H1 (cell line): ENCODE data around the gene COL8A1. TPM values are rescaled to one million over a fixed set of nuclear protein-coding genes. Genes with fewer than 3 reads are reported as not detected.

ENCODE experiments used
- CTCF ChIA-PET: fragments of 300-600 bp; sonication (Branson Sonifier 250); formaldehyde crosslinking; loops from one replicate; lab custom pipeline; 2021; ENCODE audit not compliant: partially characterized antibody; lab: Charles Lee
- POLR2A ChIA-PET: fragments of 300-600 bp; sonication (Branson Sonifier 250); formaldehyde crosslinking; loops from one replicate; lab custom pipeline; 2021; ENCODE audit warnings: inconsistent platforms; ENCODE audit not compliant: partially characterized antibody; lab: Charles Lee
- DNase-seq, 2 experiments: peaks; one replicate each; pipeline versions ENCODE4 v3.0.0 to v3.0.0-alpha.2; 2010 to 2022; ENCODE audit warnings: low spot score in 2 of 2, low read depth in 1 of 2, mixed read lengths in 1 of 2
- FAIRE-seq: peaks from 2 replicates; lab custom pipeline; 2011; peaks lifted over from hg19 to GRCh38; lab: Jason Lieb, UNC
- H2AFZ ChIP-seq: 2 replicates; pipeline ENCODE4 v1.8.1; 2012; ENCODE audit warnings: low read length, inconsistent platforms
- H2AK5ac ChIP-seq: 2 replicates; pipeline ENCODE4 v1.6.1; 2013; ENCODE audit warnings: low read depth, low read length
- H2BK120ac ChIP-seq: replicated peaks from 2 replicates; pipeline ENCODE3; 2013; ENCODE audit warnings: low read depth, low read length, inconsistent platforms
- H2BK12ac ChIP-seq: 2 replicates; pipeline ENCODE4 v1.6.1; 2013; ENCODE audit warnings: low read depth, low read length
- H2BK15ac ChIP-seq: 2 replicates; pipeline ENCODE4 v1.6.1; 2013; ENCODE audit warnings: low read length
- H2BK20ac ChIP-seq: 2 replicates; pipeline ENCODE4 v1.6.1; 2013; ENCODE audit warnings: low read length
- H2BK5ac ChIP-seq: 2 replicates; pipeline ENCODE4 v1.6.1; 2013; ENCODE audit warnings: low read depth, low read length
- H3K14ac ChIP-seq: 2 replicates; pipeline ENCODE4 v1.6.1; 2013; ENCODE audit warnings: inconsistent platforms; ENCODE audit not compliant: insufficient read length
- H3K18ac ChIP-seq: 2 replicates; pipeline ENCODE4 v1.6.1; 2013; ENCODE audit warnings: low read length; ENCODE audit errors: extremely low read depth
- H3K23ac ChIP-seq: 2 replicates; pipeline ENCODE4 v1.6.1; 2013; ENCODE audit warnings: inconsistent platforms; ENCODE audit not compliant: insufficient read length
- H3K23me2 ChIP-seq: 2 replicates; pipeline ENCODE4 v1.6.1; 2013; ENCODE audit warnings: low read depth, low read length
- H3K27ac ChIP-seq: 2 replicates; pipeline ENCODE4 v1.6.1; 2011; ENCODE audit warnings: low read depth, low read length, inconsistent platforms
- H3K27me3 ChIP-seq, 4 experiments: replicated peaks in 1 of 4; 1 replicate in 1 of 4; 2 replicates in 3 of 4; pipeline versions ENCODE4 v1.6.1 to v1.8.1; 2011 to 2013; ENCODE audit warnings: low read length in 3 of 4, mild to moderate bottlenecking in 3 of 4, inconsistent platforms in 2 of 4, mixed read lengths in 2 of 4, moderate library complexity in 1 of 4; ENCODE audit not compliant: control insufficient read depth in 3 of 4, insufficient read depth in 3 of 4; ENCODE audit errors: extremely low read depth in 1 of 4
- H3K36me3 ChIP-seq, 4 experiments: 2 replicates each; pipeline versions ENCODE4 v1.6.1 to v1.8.1; 2011 to 2013; ENCODE audit warnings: mild to moderate bottlenecking in 4 of 4, low read length in 3 of 4, moderate library complexity in 2 of 4, control low read depth in 1 of 4, inconsistent platforms in 1 of 4; ENCODE audit not compliant: insufficient read depth in 4 of 4, control insufficient read depth in 2 of 4
- H3K4ac ChIP-seq: replicated peaks from 2 replicates; pipeline ENCODE3; 2013; ENCODE audit warnings: low read length, low read depth, mixed read lengths, inconsistent platforms; ENCODE audit not compliant: insufficient read length
- H3K4me1 ChIP-seq, 4 experiments: replicated peaks in 1 of 4; 1 replicate in 1 of 4; 2 replicates in 3 of 4; pipeline versions ENCODE4 v1.6.1 to v1.8.1; 2011 to 2013; ENCODE audit warnings: low read length in 3 of 4, inconsistent platforms in 2 of 4, mixed read lengths in 1 of 4; ENCODE audit not compliant: insufficient read depth in 4 of 4, control insufficient read depth in 3 of 4
- H3K4me2 ChIP-seq, 2 experiments: 2 replicates each; pipeline versions ENCODE4 v1.6.1 to v1.8.1; 2011 to 2013; ENCODE audit warnings: low read depth in 2 of 2, low read length in 2 of 2, control low read depth in 1 of 2, inconsistent platforms in 1 of 2, mild to moderate bottlenecking in 1 of 2; ENCODE audit not compliant: insufficient read depth in 1 of 2
- H3K4me3 ChIP-seq, 4 experiments: fragments of 200-600, 300-600 bp in 1 of 4; sonication (generic), shearing (Covaris generic), sonication (Bioruptor Twin) in 1 of 4; 2 replicates each; pipeline versions ENCODE4 v1.5.1 to v1.8.1; 2011 to 2016; ENCODE audit warnings: low read length in 4 of 4, low read depth in 3 of 4, control low read depth in 2 of 4, inconsistent platforms in 2 of 4, mild to moderate bottlenecking in 2 of 4, mixed read lengths in 1 of 4, moderate library complexity in 1 of 4; ENCODE audit not compliant: insufficient read depth in 2 of 4; ENCODE audit errors: extremely low read depth in 1 of 4
- H3K56ac ChIP-seq: replicated peaks from 2 replicates; pipeline ENCODE3; 2013; ENCODE audit warnings: low read depth, mild to moderate bottlenecking, mixed read lengths, low read length, inconsistent platforms; ENCODE audit not compliant: insufficient read length
- H3K79me1 ChIP-seq: 2 replicates; pipeline ENCODE4 v1.6.1; 2013; ENCODE audit warnings: low read depth, low read length, control low read depth
- H3K79me2 ChIP-seq, 2 experiments: 2 replicates each; pipeline versions ENCODE4 v1.6.1 to v1.8.1; 2012 to 2013; ENCODE audit warnings: low read length in 2 of 2, mild to moderate bottlenecking in 2 of 2, inconsistent platforms in 1 of 2; ENCODE audit not compliant: insufficient read depth in 2 of 2, control insufficient read depth in 1 of 2
- H3K9ac ChIP-seq, 4 experiments: replicated peaks in 1 of 4; 1 replicate in 1 of 4; 2 replicates in 3 of 4; pipeline versions ENCODE4 v1.6.1 to v1.8.1; 2011 to 2013; ENCODE audit warnings: low read depth in 3 of 4, low read length in 3 of 4, control low read depth in 2 of 4, mild to moderate bottlenecking in 2 of 4, moderate library complexity in 2 of 4, inconsistent platforms in 1 of 4; ENCODE audit errors: extremely low read depth in 1 of 4
- H3K9me3 ChIP-seq, 2 experiments: 2 replicates each; pipeline versions ENCODE4 v1.6.1 to v1.8.1; 2012 to 2013; ENCODE audit warnings: mild to moderate bottlenecking in 2 of 2, moderate library complexity in 2 of 2, control low read depth in 1 of 2, inconsistent platforms in 1 of 2, low read depth in 1 of 2, low read length in 1 of 2, mixed read lengths in 1 of 2; ENCODE audit not compliant: insufficient read depth in 2 of 2
- H4K20me1 ChIP-seq, 2 experiments: replicated peaks in 1 of 2; 2 replicates each; pipeline versions ENCODE3 to v1.8.1; 2011 to 2013; ENCODE audit warnings: inconsistent platforms in 2 of 2, low read length in 2 of 2, mild to moderate bottlenecking in 1 of 2; ENCODE audit not compliant: insufficient read depth in 2 of 2, control insufficient read depth in 1 of 2
- H4K5ac ChIP-seq: 2 replicates; pipeline ENCODE4 v1.6.1; 2013; ENCODE audit warnings: low read length, low read depth, mixed read lengths, inconsistent platforms; ENCODE audit not compliant: insufficient read length
- H4K8ac ChIP-seq: 2 replicates; pipeline ENCODE4 v1.8.0; 2013; ENCODE audit warnings: mild to moderate bottlenecking, moderate library complexity, low read length, inconsistent platforms; ENCODE audit not compliant: insufficient read depth; ENCODE audit errors: extremely low read depth
- H4K91ac ChIP-seq: replicated peaks from 2 replicates; pipeline ENCODE3; 2013; ENCODE audit warnings: low read length, mixed read lengths, inconsistent platforms; ENCODE audit not compliant: insufficient read length
- CEBPB ChIP-seq: IDR thresholded peaks from 2 replicates; pipeline ENCODE4 v1.6.1; 2012; ENCODE audit warnings: low read depth, low read length
- KDM5A ChIP-seq: fragments of 200-600 bp; IDR thresholded peaks from 2 replicates; pipeline ENCODE4 v1.7.1; 2012; ENCODE audit warnings: mild to moderate bottlenecking, low read length, inconsistent platforms, mixed read lengths
- PHF8 ChIP-seq: fragments of 200-600 bp; sonication (generic); conservative IDR thresholded peaks from 2 replicates; pipeline ENCODE4 v1.7.1; 2012; ENCODE audit warnings: low read depth, mild to moderate bottlenecking, inconsistent platforms, low read length, moderate library complexity
- RBBP5 ChIP-seq: IDR thresholded peaks from 2 replicates; pipeline ENCODE4 v1.7.1; 2012; ENCODE audit warnings: low read depth, mild to moderate bottlenecking, inconsistent platforms, low read length, moderate library complexity, borderline replicate concordance
- RNF2 ChIP-seq: fragments of 200-900, 300-1000 bp; sonication (generic); IDR thresholded peaks from 2 replicates; pipeline ENCODE4 v1.7.1; 2016; ENCODE audit warnings: borderline replicate concordance, low read depth, mild to moderate bottlenecking, antibody characterized with exemption, low read length; ENCODE audit not compliant: poor library complexity, severe bottlenecking; ENCODE audit errors: missing control alignments
- TEAD4 ChIP-seq: IDR thresholded peaks from 2 replicates; pipeline ENCODE4 v1.6.1; 2012; ENCODE audit warnings: low read depth, low read length, inconsistent platforms, mixed read lengths
- WGBS, 2 experiments: shearing (Covaris generic) in 1 of 2; methylation state at CpG; one replicate each; pipeline versions ENCODE4 v1.1.6 to v1.1.7; 2013 to 2015; ENCODE audit warnings: low lambda C conversion rate in 2 of 2, mixed read lengths in 2 of 2, inconsistent platforms in 1 of 2, low coverage in 1 of 2, missing lambda C conversion rate in 1 of 2; ENCODE audit not compliant: insufficient replicate concordance in 2 of 2, insufficient coverage in 1 of 2, insufficient read length in 1 of 2; ENCODE audit errors: extremely low coverage in 1 of 2, missing lambda C conversion rate in 1 of 2; 5-methylcytosine and 5-hydroxymethylcytosine counted together
- polyA plus RNA-seq, 7 experiments: library from polyadenylated mRNA; depleted of rRNA in 3 of 7; stranded (reverse) in 5 of 7; unstranded in 2 of 7; fragments of >200 nt in 5 of 7; fragments of 200-250 nt in 2 of 7; gene quantifications; 1 replicate in 5 of 7; 2 replicates in 1 of 7; 4 replicates in 1 of 7; pipeline versions ENCODE4 v1.2.1 to v1.2.3, GENCODE V29; 2011 to 2013; ENCODE audit warnings: missing spikeins in 2 of 7, mixed read lengths in 2 of 7
- total RNA-seq: library from RNA; stranded (reverse); fragmentation: NEBNext Ultra II Directional; extraction: Animal tissue kit (Norgen Biotek cat#: 25700); gene quantifications from 2 replicates; pipeline ENCODE4 v1.2.1, GENCODE V29; 2021

COL8A1 gene
- total and polyA plus RNA-seq, 2 of the 8 experiments (the other 6 are each of a cell fraction or from before 2014, with no cell fraction given): 0.21 to 1.2 TPM

DNA sequence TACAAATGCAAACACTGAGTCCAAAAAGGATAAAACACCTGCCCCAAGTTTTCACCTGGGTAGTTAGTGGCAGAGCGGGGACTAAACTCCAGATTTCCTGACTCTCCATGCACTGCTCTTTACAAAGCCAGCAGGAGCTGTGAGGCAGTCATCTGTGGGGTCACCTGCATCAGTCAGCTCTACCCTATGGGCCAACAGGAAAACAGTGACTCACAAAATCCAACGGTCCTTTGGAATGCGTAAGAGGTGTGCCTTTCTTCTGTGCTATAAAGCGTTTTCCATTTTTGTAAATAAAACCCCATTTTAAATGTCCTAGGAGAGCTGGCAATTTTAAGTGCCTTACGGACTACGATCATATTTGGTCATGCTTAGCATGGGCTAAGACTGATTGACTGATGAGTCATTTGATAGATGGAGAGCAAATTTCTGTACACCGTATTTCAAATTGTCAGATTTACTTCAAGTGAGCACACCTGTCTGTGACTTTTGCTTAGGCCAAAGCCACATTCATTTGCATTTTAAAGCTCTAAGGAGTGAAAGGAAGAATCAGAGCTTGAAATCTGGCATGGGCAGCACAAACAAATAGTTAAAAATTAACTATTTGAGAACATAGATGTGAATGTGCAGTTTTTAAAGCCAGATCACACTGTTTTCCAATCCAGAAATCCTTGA is 4.4 kb upstream of the COL8A1 start:
- no peak overlapping the region for H4K5ac ChIP-seq
- H2BK12ac ChIP-seq: peak overlapping the region; percentile 75; the same call in 1 of the 2 replicates
- no peak overlapping the region; the same call in 1 of the 2 replicates for H2AK5ac ChIP-seq
- no peak overlapping the region for H2AFZ ChIP-seq
- H3K27me3 ChIP-seq: peaks cover 0 to 21% (median 14%) of the 10 kb centered on the region in 4 experiments; a peak in 5 of 7 replicates
- CTCF ChIA-PET: interaction anchor here (1.3 to 3.7 kb wide), 5 partner anchors 11 to 102 kb away, joined by 3 to 23 read pairs (median 4); no protein-coding TSS in a partner anchor
- peaks cover 2 to 19% (median 10%) of the 10 kb centered on the region in 4 experiments; a peak in 6 of 7 replicates for H3K4me1 ChIP-seq
- H3K56ac ChIP-seq: no peak overlapping the region
- no peak overlapping the region for H3K18ac ChIP-seq
- peak overlapping the region in 1 of 2 experiments; percentile 8; a peak in 2 of 4 replicates for H3K4me2 ChIP-seq
- H2BK20ac ChIP-seq: no peak overlapping the region
- no peaks in the 10 kb centered on the region for H3K36me3 ChIP-seq
- no peak overlapping the region; the same call in 1 of the 2 replicates for H2BK15ac ChIP-seq
- H2BK5ac ChIP-seq: no peak overlapping the region
- no peak for DNase-seq
- no peak overlapping the region for H2BK120ac ChIP-seq
- no peak overlapping the region for H3K14ac ChIP-seq
- no peak overlapping the region for H4K8ac ChIP-seq
- TF ChIP-seq PHF8 (no peak), RBBP5 (no peak), RNF2 (no peak), KDM5A (no peak), TEAD4 (no peak), CEBPB (no peak)
- H3K79me1 ChIP-seq: no peaks in the 10 kb centered on the region
- no peak overlapping the region for H4K91ac ChIP-seq
- H3K23me2 ChIP-seq: peaks cover 10% of the 10 kb centered on the region
- H3K4ac ChIP-seq: no peak overlapping the region
- H3K23ac ChIP-seq: no peak overlapping the region
- no peaks in the 10 kb centered on the region for H3K79me2 ChIP-seq
- H3K9ac ChIP-seq: no peak overlapping the region
- 53% methylated on average over 7 of the region's 7 CpGs; no CpG with 5 or more reads in 1 of the 2 experiments for WGBS, 2 experiments
- no peak for FAIRE-seq
- H3K27ac ChIP-seq: no peak overlapping the region
- POLR2A ChIA-PET: no interaction called here
- no peaks in the 10 kb centered on the region for H4K20me1 ChIP-seq
- H3K9me3 ChIP-seq: no peaks in the 10 kb centered on the region
- 0 out of 8 replicates have a peak overlapping the region, but pooled peaks of 1 of the 4 experiments have one; percentile 2 for H3K4me3 ChIP-seq
